HG03342 (cell line): ENCODE measurements around the gene CHCHD3.

Experiments used
- ATAC-seq: cut with Tn5 transposase; IDR thresholded peaks from one replicate; pipeline ENCODE4 v1.9.1; 2021; ENCODE audit warnings: mild to moderate bottlenecking, moderate library complexity; ENCODE audit not compliant: unreplicated experiment

The CHCHD3 gene

DNA sequence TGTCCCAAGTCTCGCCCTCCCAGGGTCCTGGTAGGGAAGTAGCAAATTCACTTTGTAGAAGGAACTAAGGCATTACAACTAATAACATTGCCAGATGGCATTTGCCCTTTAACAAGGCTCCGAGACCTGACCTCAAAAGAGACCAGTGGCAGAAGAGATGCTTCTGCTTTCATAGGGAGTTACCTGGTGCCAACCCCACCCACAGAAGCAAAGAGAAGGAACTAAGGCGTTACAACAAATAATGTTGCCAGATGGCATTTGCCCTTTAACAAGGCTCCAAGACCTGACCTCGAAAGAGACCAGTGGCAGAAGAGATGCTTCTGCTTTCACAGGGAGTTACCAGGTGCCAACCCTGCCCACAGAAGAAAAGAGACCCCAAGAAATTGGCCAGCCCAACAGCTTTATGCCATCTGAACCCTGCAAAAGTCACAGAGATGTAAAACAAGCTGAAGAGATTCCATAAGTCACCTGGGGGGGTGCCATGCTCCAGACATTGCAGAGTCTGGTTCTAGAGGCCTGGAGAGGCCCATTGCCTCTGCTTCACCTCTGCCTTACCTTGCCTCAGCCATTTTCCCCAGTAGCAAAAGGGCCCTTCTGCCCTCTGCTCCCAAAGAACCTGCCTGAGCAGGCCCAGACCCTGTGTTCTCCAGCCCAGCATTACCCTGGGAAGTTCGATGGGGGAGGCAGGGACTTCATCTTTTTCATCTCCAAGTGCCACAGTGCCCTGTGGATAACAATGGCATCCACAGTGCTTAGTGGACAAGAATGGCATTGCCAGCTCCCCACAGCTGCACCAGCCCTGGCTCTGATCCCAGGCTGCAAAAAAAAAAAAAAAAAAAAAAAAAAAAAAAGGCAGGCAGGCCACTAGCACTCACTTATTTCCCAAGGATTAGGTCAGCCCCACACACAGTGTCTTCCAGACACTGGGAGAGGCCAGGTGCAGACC lies 326.1 kb downstream of the CHCHD3 start:
- ATAC-seq, result no peak

DNA sequence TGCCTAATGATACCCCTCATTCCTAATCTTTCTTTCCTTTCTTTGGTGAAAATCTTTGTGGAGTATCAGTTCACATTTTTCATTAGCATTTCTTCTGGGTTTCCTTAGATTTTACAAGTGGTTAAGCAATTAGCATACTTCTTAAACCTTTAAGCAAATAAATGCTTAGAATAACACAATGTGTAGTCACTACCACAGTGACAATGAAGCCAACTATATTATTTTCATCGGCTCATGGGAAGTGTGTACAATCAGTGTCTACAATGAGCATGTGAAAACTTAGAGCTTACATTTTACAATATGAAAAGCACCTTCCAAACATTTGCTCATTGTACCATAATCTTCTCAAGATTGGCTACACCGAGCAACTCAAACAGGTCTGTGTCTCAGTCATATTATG lies 329.5 kb downstream of the CHCHD3 start:
- ATAC-seq, result no peak

DNA sequence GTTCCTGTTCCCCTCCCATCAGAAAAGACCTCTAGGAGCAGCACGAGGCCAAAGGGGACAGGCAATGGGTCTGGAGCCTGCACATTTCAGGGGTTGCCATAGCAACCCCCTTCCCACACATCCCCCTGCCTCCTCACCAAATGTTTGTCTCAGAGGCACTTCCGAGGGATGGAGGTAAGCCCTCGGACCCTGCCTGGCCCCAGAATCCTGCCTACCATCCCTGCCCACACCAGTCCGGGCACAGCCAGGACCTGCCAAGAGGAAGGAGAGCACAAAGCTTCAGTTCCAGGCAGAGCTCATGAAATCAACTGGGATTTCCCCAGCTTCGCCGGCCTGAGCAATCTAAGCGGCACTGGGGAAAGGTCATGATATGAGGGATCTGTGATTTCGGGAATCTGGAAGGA lies 330.6 kb downstream of the CHCHD3 start:
- ATAC-seq, result no peak

DNA sequence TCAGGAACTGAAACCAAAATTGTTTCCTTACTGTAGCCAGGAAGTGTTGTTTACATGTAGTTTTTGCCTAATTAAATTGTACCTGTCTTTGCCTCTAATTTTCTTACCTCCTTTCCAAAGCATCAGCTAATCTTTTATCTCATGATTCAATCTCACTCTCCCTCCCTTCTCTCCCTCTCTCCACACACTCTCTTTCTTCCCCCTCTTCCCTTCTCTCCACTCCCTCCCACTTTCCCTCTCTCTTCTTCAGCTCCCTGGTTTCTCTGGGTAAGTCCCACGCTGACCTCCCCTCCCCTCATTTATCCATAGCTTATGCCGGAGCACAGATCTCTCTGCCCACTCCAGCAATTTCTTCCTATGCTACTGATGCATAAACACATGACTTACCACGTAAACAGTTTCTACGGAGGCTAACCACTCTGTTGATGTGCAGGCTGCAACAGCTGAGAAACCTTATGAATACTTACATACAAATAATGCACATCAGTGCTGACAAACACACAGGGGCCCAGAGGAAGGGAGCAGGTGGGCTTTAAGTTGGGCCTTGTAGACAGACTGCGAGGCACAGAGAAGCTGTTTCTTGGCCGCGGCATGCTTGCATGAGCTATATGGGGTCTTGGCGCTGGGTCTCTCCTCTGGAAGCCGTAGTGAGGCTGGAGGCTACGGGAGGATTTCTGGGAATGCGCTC lies 331.2 kb downstream of the CHCHD3 start:
- ATAC-seq, result no peak

DNA sequence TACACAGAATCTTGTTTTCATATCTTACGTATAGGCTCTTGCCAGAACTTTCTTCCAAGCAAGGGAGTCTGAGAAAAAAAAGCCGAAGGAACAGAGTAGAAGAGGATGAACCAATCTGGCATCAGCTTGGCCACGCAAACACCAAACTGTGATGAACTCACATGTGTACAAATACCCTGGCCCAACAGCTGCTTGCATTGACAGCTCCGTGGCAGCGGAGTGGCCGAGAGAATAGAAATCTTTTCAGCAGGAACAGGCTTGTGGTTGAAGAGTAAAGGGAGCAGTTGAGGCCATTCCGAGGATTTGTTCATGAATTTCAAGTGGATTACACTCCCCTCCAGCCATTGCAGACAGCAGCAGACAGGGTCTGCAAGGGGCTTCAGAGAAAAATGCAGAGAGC lies 331.8 kb downstream of the CHCHD3 start:
- no peak for ATAC-seq

DNA sequence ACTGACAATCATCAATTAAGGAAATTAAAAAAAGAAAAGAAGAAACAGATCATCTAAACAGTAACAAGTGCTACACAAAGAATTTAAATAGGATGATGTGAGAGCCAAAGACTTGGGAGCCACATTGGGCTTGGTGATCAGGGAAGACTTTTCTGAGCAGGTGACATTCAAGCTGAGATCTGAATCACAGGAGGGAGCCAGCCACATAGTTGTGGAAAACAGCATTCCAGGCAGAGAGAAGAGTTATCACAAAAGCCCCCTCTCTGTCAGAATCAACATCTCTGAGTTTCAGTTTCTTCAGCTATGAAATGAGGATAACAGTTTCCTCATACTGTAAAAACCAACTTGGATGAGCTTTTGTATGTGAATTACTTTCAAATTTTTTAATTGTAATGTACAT lies 336.4 kb downstream of the CHCHD3 start:
- no peak for ATAC-seq

DNA sequence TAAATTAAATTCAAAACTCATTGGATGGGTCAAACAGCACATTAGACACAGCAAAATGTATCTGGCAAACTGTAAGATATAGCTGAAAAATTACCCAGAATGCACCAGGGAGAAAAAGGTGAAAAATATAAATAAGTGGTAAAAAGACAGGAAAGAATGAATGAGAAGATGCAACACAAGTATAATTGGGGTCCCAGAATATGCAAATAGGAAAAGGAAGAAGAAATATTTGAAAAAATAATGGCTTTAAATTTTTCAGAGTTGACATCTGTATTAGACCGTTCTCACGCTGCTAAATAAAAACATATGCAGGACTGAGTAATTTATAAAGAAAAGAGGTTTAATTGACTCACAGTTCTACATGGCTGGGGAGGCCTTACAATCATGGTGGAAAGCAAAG lies 337.9 kb downstream of the CHCHD3 start:
- no peak for ATAC-seq

DNA sequence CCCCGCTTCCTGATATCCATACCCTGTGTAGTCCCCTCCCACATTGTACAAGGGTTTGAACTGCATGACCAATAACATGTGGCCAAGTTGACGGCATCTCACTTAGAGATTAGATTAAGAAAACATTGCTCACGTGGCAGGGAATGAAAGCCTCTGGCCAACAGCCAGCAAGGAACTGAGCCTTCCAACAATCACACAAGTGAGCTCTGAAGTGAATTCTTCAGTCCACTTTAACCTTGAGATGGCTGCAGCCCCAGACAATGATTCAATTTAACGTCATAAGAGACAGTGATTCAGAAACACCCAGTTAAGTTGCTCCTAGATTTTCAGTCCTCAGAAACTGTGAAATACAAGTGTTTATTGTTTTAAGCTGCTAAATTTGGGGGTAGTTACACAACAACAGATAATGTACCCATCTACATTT lies 339.7 kb downstream of the CHCHD3 start:
- ATAC-seq, result no peak

DNA sequence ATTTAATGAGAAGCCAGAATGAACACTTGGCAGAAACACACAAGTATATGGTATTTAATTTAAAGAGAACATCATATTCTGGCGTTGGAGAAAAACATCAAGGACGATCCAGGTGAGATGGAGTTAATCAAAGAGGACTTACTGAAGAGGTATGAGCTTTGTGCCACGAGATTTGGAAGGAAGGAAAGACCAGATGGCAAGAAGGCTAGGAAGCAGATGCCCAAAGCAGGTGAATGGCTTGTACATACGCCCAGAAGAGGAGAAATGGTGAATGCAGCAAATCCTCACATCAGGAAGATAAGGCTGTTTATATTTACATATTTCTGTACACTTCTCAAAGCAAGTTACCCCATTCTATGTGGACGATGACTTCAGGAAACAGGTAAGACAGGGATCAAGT lies 341.7 kb downstream of the CHCHD3 start:
- no peak for ATAC-seq

DNA sequence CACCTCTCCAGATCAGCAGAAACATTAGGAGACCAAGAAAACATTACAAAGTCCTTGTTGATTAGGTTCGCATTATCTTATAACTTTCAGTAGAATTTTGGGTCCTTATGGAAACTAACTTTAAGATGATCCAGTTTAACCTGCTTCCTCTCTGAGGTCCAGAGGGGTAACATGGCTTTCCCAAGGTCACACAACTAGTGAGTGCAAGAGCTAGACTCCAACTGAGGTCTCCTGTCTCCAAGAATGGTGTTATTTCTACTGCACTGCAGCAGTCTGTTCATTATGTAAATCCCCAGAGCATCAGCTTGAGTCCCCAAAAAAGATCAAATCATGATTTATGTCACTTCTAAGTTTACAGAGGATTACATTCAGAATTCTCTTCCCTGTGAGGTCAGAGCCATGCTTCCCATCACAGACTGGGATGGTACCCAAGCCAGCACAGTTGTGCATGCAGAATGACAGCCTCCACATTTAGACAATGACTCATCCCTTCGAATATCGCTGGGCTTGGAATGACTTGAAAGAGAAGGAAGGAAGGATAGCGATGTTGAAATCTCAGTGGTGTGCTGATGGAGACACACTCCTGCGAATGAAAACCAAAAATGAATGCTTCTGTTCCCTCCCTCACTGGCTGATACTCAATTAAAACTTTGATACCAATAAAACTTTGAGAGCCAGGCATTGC lies 342.5 kb downstream of the CHCHD3 start:
- ATAC-seq, result no peak

DNA sequence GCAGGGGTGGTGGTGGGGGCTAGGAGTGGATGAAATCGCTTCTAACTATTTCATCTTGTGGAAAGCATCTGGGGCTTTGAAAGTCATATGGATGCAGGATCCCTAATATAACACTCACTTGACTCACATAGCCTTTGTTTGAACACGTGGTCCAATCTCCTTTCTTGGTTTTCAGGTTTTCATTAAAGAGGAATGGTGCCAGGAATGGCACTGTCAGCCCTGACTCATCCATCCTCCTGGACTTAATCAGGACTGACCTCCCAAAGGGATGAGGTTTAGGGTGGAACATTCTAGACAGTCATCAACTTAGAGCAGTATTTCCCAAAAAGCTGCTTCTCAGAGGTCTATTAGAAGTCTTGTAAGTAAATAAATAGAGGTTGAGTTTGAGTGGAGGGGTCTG lies 343.6 kb downstream of the CHCHD3 start:
- ATAC-seq, result no peak

DNA sequence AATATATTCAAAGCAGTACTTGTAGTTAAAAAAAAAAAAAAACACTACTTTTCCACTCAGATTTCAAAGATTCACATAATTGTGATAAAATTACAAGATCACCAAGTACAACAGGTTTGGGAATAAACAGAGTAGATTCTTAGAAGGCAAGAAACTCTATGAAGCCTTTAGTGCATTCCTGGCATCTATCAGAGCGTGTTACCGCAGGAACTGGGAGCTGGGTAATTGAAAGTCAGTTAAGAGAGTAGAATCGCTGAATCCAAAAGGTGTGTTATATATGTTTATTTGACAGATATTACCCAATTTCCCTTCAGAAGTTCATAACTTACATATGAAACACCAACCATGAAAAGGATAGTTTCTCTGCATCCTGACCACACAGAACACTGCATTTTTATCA lies 346.4 kb downstream of the CHCHD3 start:
- ATAC-seq, result no peak
